ENCODE data around the gene ANP32B.

Gene ANP32B

DNA sequence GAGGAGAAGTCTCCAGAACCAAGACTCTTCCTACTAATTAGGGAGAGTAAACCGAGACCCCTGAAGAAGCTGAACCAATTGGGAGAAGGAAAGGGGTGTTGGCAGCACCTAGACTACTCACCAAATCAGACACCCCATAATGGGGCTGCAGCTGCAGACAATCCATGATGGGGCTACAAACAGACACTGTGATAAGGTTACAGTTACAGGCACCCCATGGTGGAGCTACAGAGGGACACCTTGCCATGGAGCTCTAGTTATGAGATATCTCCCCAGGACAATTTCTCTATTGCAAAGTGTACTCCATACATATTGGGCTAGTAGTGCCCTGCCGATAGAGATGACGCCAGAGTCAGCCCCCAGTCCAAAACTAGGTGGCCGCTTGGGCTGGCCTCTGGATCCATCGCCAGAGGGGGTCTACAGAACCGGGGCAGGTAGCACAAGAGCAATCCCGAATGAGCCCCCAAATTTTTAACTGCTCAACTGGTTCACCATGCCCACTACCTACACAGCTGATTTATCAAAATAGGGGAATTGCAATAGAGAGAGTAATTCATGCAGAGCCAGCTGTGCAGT, 71.3 kb downstream of the ANP32B start:
- TF ChIP-seq POLR2AphosphoS5 (IDR thresholded peaks at IDR 0.05; ENCODE audit: low read depth, low read length) (no peak), SIN3A (IDR thresholded peaks at IDR 0.05; ENCODE audit: borderline replicate concordance, insufficient read depth, low read length) (no peak), FOXP2 (optimal IDR thresholded peaks at IDR 0.05; ENCODE audit: borderline replicate concordance, extremely low read depth, extremely low read length, insufficient read depth) (no peak)
- TF ChIP-seq, protein P1, sequence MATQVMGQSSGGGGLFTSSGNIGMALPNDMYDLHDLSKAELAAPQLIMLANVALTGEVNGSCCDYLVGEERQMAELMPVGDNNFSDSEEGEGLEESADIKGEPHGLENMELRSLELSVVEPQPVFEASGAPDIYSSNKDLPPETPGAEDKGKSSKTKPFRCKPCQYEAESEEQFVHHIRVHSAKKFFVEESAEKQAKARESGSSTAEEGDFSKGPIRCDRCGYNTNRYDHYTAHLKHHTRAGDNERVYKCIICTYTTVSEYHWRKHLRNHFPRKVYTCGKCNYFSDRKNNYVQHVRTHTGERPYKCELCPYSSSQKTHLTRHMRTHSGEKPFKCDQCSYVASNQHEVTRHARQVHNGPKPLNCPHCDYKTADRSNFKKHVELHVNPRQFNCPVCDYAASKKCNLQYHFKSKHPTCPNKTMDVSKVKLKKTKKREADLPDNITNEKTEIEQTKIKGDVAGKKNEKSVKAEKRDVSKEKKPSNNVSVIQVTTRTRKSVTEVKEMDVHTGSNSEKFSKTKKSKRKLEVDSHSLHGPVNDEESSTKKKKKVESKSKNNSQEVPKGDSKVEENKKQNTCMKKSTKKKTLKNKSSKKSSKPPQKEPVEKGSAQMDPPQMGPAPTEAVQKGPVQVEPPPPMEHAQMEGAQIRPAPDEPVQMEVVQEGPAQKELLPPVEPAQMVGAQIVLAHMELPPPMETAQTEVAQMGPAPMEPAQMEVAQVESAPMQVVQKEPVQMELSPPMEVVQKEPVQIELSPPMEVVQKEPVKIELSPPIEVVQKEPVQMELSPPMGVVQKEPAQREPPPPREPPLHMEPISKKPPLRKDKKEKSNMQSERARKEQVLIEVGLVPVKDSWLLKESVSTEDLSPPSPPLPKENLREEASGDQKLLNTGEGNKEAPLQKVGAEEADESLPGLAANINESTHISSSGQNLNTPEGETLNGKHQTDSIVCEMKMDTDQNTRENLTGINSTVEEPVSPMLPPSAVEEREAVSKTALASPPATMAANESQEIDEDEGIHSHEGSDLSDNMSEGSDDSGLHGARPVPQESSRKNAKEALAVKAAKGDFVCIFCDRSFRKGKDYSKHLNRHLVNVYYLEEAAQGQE (IDR thresholded peaks at IDR 0.05; ENCODE audit: insufficient read depth in 1 of 2, low read depth in 2 of 2, low read length in 2 of 2): no peak

DNA sequence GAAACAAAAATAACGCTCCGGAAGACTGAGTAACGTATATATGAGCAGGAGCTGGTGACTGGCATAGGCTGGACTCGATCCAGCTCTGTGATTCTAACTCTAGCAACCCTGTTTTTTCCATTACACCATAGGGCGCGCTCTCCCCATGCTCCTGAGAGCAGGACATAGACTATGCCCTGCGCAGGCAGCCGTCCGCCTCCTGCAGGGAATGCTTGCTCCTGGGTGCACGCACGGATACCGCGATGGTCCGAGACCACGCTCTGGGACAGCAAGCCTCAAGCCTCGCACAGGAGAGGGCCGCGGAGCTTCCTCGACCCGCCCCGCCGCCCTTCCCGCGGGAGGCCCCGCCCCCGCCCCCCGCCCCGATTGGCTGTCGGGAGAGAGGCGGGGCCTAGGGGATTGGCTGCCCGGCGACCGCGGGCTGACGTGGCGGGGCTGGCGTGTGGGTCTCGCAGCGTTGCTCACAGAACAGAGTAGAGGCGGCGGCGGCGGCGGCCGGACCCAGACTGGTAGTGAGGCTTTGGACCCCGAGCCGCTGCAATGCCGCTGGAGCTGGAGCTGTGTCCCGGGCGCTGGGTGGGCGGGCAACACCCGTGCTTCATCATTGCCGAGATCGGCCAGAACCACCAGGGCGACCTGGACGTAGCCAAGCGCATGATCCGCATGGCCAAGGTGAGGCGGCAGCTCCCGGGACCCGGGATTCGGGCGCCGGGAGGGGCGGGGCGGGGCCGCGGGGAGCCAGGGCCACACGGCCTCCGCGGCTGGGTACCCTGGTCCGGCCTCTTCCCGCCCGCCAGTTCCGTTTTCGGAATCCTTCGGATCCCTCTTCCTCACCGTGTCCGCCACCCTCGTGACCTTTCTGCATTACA, 73.4 kb downstream of the ANP32B start, which contains the start of gene NANS:
Gene NANS, plus strand, starts transcription at position 464 of the 869 bp plus-strand sequence. Its CDS starts 77 bp downstream, at position 541.
- TF ChIP-seq SIN3A (IDR thresholded peaks at IDR 0.05; ENCODE audit: borderline replicate concordance, insufficient read depth, low read length): peak; percentile 25; the same call in 1 of the 2 replicates
- peak; percentile 87 for TF ChIP-seq POLR2AphosphoS5 (IDR thresholded peaks at IDR 0.05; ENCODE audit: low read depth, low read length)
- TF ChIP-seq, protein P1 (IDR thresholded peaks at IDR 0.05; ENCODE audit: insufficient read depth in 1 of 2, low read depth in 2 of 2, low read length in 2 of 2): no peak
- TF ChIP-seq TAF1 (IDR thresholded peaks at IDR 0.05; ENCODE audit: borderline replicate concordance, insufficient read depth, low read length): peak; percentile 59; the same call in 1 of the 2 replicates
- no peak for TF ChIP-seq FOXP2 (optimal IDR thresholded peaks at IDR 0.05; ENCODE audit: borderline replicate concordance, extremely low read depth, extremely low read length, insufficient read depth)

DNA sequence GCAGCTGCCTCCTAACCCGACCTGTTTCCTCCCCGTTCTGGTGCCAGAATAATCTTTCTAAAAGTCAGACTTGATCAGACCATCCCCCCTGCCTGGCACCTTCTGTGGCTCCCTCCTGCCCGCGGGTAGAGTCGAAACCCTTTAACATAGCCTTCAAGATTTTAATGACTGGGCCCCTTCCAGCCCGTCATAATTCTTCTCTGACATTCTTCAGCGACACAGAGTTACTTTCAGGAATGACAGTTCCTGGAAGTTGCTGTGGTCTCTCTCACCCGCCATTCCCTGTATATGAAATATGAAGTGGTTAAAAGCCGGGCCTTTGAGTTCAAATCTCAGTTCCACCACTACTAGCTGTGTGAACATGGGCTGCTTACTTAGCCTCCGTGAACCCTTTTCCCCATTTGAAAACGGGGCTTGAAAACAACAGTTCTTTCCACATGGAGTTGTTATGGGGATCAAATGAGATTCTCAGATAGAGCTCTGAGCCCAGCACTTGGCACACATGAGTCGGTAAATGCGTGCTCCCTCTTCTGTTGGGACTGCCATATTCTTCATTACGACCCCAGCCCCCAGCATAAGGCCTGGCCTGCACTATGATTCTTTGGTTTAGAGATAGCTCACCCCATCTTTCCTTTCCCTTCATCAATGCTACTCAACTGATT, 74.1 kb downstream of the ANP32B start:
- TF ChIP-seq POLR2AphosphoS5 (IDR thresholded peaks at IDR 0.05; ENCODE audit: low read depth, low read length) (no peak), TAF1 (IDR thresholded peaks at IDR 0.05; ENCODE audit: borderline replicate concordance, insufficient read depth, low read length) (no peak), SIN3A (IDR thresholded peaks at IDR 0.05; ENCODE audit: borderline replicate concordance, insufficient read depth, low read length) (no peak; the same call in 1 of the 2 replicates), FOXP2 (optimal IDR thresholded peaks at IDR 0.05; ENCODE audit: borderline replicate concordance, extremely low read depth, extremely low read length, insufficient read depth) (no peak)
- TF ChIP-seq, protein P1 (IDR thresholded peaks at IDR 0.05; ENCODE audit: insufficient read depth in 1 of 2, low read depth in 2 of 2, low read length in 2 of 2): no peak

DNA sequence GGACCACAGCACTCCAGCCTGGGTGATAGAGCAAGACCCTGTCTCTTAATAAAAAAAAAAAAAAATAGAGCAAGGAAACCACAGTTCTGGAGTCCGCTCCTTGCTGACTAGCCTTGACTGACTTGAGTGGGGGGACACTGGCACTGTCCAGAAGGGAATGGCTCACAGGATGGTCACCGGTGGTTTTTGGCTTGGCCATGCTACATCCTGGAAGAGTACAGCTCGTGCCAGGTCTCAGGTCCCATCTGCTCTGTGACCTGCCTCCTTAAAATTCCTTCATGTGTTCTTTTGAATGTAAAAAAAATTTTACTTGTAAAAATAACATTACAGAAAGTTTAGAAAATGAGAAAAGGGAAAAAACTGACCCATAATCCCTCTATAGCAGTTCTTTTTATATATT, 79.0 kb downstream of the ANP32B start:
- TF ChIP-seq TAF1 (IDR thresholded peaks at IDR 0.05; ENCODE audit: borderline replicate concordance, insufficient read depth, low read length) (no peak), FOXP2 (optimal IDR thresholded peaks at IDR 0.05; ENCODE audit: borderline replicate concordance, extremely low read depth, extremely low read length, insufficient read depth) (no peak), SIN3A (IDR thresholded peaks at IDR 0.05; ENCODE audit: borderline replicate concordance, insufficient read depth, low read length) (no peak), POLR2AphosphoS5 (IDR thresholded peaks at IDR 0.05; ENCODE audit: low read depth, low read length) (no peak)
- TF ChIP-seq, protein P1 (IDR thresholded peaks at IDR 0.05; ENCODE audit: insufficient read depth in 1 of 2, low read depth in 2 of 2, low read length in 2 of 2): no peak

All from PFSK-1 (cell line).